Kidney epithelial cell (primary cell): Measurements from ENCODE around the gene PIEZO1. TPM values are rescaled to one million over a fixed set of nuclear protein-coding genes. Genes with fewer than 3 reads are reported as not detected.

ENCODE experiments used
- DNase-seq: peaks from one replicate; pipeline ENCODE4 v3.0.0-alpha.2; 2010; ENCODE audit warnings: low read depth
- H3K27me3 ChIP-seq: 2 replicates; pipeline ENCODE4 v1.6.0; 2011; ENCODE audit warnings: low read length; ENCODE audit not compliant: control insufficient read depth, insufficient read depth
- H3K36me3 ChIP-seq: 2 replicates; pipeline ENCODE4 v1.5.1; 2011; ENCODE audit warnings: low read length; ENCODE audit not compliant: control insufficient read depth, insufficient read depth
- H3K4me3 ChIP-seq: 2 replicates; pipeline ENCODE4 v1.5.1; 2011; ENCODE audit warnings: low read depth, mild to moderate bottlenecking, control low read depth, low read length
- CTCF ChIP-seq: IDR thresholded peaks from 2 replicates; pipeline ENCODE4 v1.5.1; 2011; ENCODE audit warnings: mild to moderate bottlenecking, moderate library complexity, low read length, control low read depth, inconsistent platforms; ENCODE audit not compliant: insufficient read depth, poor library complexity, severe bottlenecking
- total RNA-seq: library from RNA; depleted of rRNA; stranded (reverse); fragments of >200 nt; gene quantifications from 2 replicates; pipeline ENCODE4 v1.2.3, GENCODE V29; 2015

PIEZO1 gene
- total RNA-seq, 1 donor from 2014 or later: 309 TPM

- no peak for DNase-seq
- Histone ChIP-seq H3K36me3 (no peaks in the 10 kb centered on the region), H3K4me3 (no peak overlapping the region), H3K27me3 (peaks cover 42% of the 10 kb centered on the region)
- TF ChIP-seq CTCF: no peak
These were observed 103.1 kb downstream of the PIEZO1 start for GRCh38 chr16:88681709-88682451.

GRCh38 chr16:88681084-88681680 lies 103.8 kb downstream of the PIEZO1 start:
- Histone ChIP-seq H3K36me3 (no peaks in the 10 kb centered on the region), H3K27me3 (peaks cover 39% of the 10 kb centered on the region), H3K4me3 (no peak overlapping the region)
- TF ChIP-seq CTCF: peak; percentile 51
- no peak for DNase-seq

GRCh38 chr16:88680554-88681083 lies 104.4 kb downstream of the PIEZO1 start:
- H3K4me3 ChIP-seq: no peak overlapping the region
- no peaks in the 10 kb centered on the region for H3K36me3 ChIP-seq
- peaks cover 33% of the 10 kb centered on the region for H3K27me3 ChIP-seq
- no peak for TF ChIP-seq CTCF
- DNase-seq: no peak

GRCh38 chr16:88678224-88678979 lies 106.6 kb downstream of the PIEZO1 start:
- no peak for DNase-seq
- H3K27me3 ChIP-seq: peaks cover 18% of the 10 kb centered on the region
- TF ChIP-seq CTCF: no peak
- H3K36me3 ChIP-seq: no peaks in the 10 kb centered on the region
- H3K4me3 ChIP-seq: no peak overlapping the region

GRCh38 chr16:88677721-88678120 lies 107.3 kb downstream of the PIEZO1 start:
- H3K36me3 ChIP-seq: no peaks in the 10 kb centered on the region
- H3K4me3 ChIP-seq: no peak overlapping the region
- TF ChIP-seq CTCF: no peak
- H3K27me3 ChIP-seq: peaks cover 18% of the 10 kb centered on the region
- DNase-seq: no peak
